ENCODE results near the gene TRMT2B.
"Not testable (repeated sequence)": the region's sequence is repeated elsewhere in the genome, so short reads cannot be mapped to it uniquely, and the experiment has no call there.

TRMT2B gene

GRCh38 chrX:100995469-100995868, 56.4 kb downstream of the TRMT2B start:
- no peak for DNase-seq

- DNase-seq: no peak
Observed at GRCh38 chrX:100994352-100995281, 57.3 kb downstream of the TRMT2B start.

GRCh38 chrX:100990139-100990538, 61.8 kb downstream of the TRMT2B start:
- DNase-seq: no peak

- DNase-seq: no peak
Observed at GRCh38 chrX:100984818-100985217, 67.1 kb downstream of the TRMT2B start.

- not testable (repeated sequence) for DNase-seq
Observed at GRCh38 chrX:100981498-100981845, 70.4 kb downstream of the TRMT2B start.

- DNase-seq: no peak
Observed at GRCh38 chrX:100980608-100981497, 71.1 kb downstream of the TRMT2B start.

GRCh38 chrX:100979881-100980607, 71.9 kb downstream of the TRMT2B start:
- DNase-seq: no peak

GRCh38 chrX:100976211-100976610, 75.7 kb downstream of the TRMT2B start:
- no peak for DNase-seq

- DNase-seq: no peak
Observed at GRCh38 chrX:100975212-100975611, 76.7 kb downstream of the TRMT2B start.

- no peak for DNase-seq
Observed at GRCh38 chrX:100973411-100973810, 78.5 kb downstream of the TRMT2B start.

- DNase-seq: no peak
Observed at GRCh38 chrX:100969936-100970335, 82.0 kb downstream of the TRMT2B start.

GRCh38 chrX:100969408-100969807, 82.5 kb downstream of the TRMT2B start, which contains the start of gene ARL13A:
ARL13A (plus strand) TSS chrX:100969708; CDS start chrX:100973690, 3,982 bp downstream.
- no peak for DNase-seq

- no peak for DNase-seq
Observed at GRCh38 chrX:100964362-100964761, 87.5 kb downstream of the TRMT2B start.

GRCh38 chrX:100962811-100963210, 89.1 kb downstream of the TRMT2B start:
- DNase-seq: no peak

Measured in eye (tissue), 1 donor.